ENCODE results near the gene BCL2L15.

The BCL2L15 gene

DNA sequence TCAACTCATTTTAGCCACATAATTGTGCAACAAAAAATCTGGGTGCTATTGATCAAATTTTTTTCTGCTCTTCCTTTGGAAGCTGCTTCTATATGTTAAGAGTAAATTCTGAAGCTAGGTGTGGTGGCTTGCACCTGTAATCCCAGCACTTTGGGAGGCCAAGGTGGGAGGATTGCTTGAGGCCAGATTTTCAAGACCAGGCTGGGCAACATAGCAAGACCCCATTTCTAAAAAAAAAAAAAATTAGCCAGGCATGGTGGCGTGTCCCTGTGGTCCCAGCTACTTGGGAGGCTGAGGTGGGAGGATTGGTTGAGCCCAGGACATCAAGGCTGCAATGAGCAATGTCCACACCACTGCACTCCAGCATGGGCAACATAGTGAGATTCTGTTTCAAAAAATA is 50.8 kb downstream of the BCL2L15 start:
- no peak overlapping the region for H3K27ac Mint-ChIP-seq

DNA sequence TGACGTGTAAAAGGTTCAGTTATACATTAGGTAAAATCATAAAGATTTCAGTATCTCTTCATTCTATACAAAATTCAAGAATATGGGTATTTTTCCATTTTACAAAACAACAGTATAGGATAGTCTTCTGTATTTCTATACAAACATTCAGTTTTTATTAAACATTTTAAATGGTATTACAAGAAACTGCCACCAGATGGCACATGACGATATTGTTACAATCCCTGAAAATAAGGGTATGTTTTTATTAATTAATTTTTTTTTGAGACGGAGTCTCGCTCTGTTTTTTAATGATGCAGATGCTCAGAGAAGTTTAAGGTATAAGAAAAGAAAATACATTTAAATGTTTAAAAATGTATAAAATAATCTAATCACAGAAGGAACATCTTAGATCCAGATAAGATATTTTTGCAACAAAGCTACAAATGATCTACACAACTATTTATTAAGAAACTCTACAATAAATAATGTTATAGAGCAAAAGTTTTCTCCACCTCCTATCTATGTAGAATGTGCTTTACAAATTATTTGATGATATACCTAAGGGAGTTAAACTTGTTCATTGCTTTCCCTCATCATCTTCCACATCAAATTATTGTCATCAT is 51.6 kb downstream of the BCL2L15 start:
- H3K27me3 Mint-ChIP-seq (ENCODE audit: low read depth), result no peaks in the 10 kb centered on the region
- no peaks in the 10 kb centered on the region for H3K9me3 Mint-ChIP-seq
- H3K4me1 Mint-ChIP-seq (ENCODE audit: low read depth), result peaks cover 9% of the 10 kb centered on the region
- H3K4me3 Mint-ChIP-seq, result no peak overlapping the region
- H3K27ac Mint-ChIP-seq, result peak overlapping the region; percentile 31
- H3K36me3 Mint-ChIP-seq (ENCODE audit: low read depth), result peaks cover 40% of the 10 kb centered on the region

More for the DNA sequence above, 50.8 kb downstream of the BCL2L15 start:
- Mint-ChIP-seq H3K36me3 (ENCODE audit: low read depth) (peaks cover 40% of the 10 kb centered on the region), H3K27me3 (ENCODE audit: low read depth) (no peaks in the 10 kb centered on the region), H3K9me3 (no peaks in the 10 kb centered on the region), H3K4me1 (ENCODE audit: low read depth) (peaks cover 6% of the 10 kb centered on the region), H3K4me3 (no peak overlapping the region)

DNA sequence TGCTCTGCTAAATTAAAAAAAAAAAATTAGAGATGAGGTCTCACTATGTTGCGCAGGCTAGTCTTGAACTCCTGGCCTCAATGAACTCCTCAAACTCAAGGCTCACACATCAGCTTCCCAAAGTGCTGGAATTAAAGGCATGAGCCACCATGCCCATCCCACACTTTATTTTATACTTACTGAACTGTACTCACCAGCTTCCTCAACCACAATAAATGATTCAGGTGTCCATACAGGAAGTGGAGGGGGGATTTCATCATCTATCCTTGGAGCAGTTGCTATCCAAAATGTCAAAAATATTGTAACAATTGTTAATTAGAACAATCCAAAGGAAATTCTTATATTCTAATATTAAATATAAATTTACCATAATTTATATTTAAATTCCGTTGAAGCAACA is 52.7 kb downstream of the BCL2L15 start:
- H3K4me1 Mint-ChIP-seq (ENCODE audit: low read depth), result peaks cover 9% of the 10 kb centered on the region
- H3K27ac Mint-ChIP-seq, result no peak overlapping the region
- H3K4me3 Mint-ChIP-seq, result no peak overlapping the region
- H3K9me3 Mint-ChIP-seq, result no peaks in the 10 kb centered on the region
- H3K27me3 Mint-ChIP-seq (ENCODE audit: low read depth), result no peaks in the 10 kb centered on the region
- peaks cover 40% of the 10 kb centered on the region for H3K36me3 Mint-ChIP-seq (ENCODE audit: low read depth)
